HCT116 (cell line): ENCODE measurements around the gene NAA80. TPM values are rescaled to one million over a fixed set of nuclear protein-coding genes. Genes with fewer than 3 reads are reported as not detected.

Experiments
- ATAC-seq: fragments of 200-7000 bp; cut with Tn5 transposase; 2 replicates; pipeline ENCODE4 v1.9.1; 2020; ENCODE audit warnings: mild to moderate bottlenecking, moderate library complexity
- BruUV-seq: library from RNA; stranded (reverse); fragments of 400-500 nt; replicated peaks from 2 replicates; lab custom pipeline; 2021; lab: Mats Ljungman, UMichigan
- CTCF ChIA-PET: fragments of 300-600 bp; sonication (Branson Sonifier 250); formaldehyde crosslinking; loops from one replicate; lab custom pipeline; 2021; ENCODE audit warnings: antibody characterized with exemption; lab: Charles Lee
- POLR2A ChIA-PET: fragments of 300-600, 350-600 bp; sonication (Branson Sonifier 250); formaldehyde crosslinking; loops from one replicate; lab custom pipeline; 2021; ENCODE audit warnings: antibody characterized with exemption; lab: Charles Lee
- RAD21 ChIA-PET, 2 experiments: fragments of 300-600 bp; sonication (Branson Sonifier 250); formaldehyde crosslinking; loops; one replicate each; lab custom pipeline; 2023; ENCODE audit warnings: low total read pairs in 2 of 2; ENCODE audit not compliant: uncharacterized antibody in 2 of 2, unreplicated experiment in 2 of 2, low non-redundant PET in 1 of 2; lab: Charles Lee
- DNase-seq: peaks from one replicate; pipeline ENCODE4 v3.0.0-alpha.2; 2010; ENCODE audit warnings: low read depth, low spot score
- H2AFZ ChIP-seq: fragments of 200-600 bp; shearing (Covaris generic), sonication (generic); 2 replicates; pipeline ENCODE4 v1.6.1; 2017; ENCODE audit warnings: low read depth, mixed run types, mixed read lengths, antibody characterized with exemption, low read length; ENCODE audit not compliant: poor library complexity, severe bottlenecking
- H3K27ac ChIP-seq: 2 replicates; pipeline ENCODE4 v1.5.1; 2012; ENCODE audit warnings: low read depth, low read length
- H3K27me3 ChIP-seq: fragments of 200-600 bp; sonication (generic); 2 replicates; pipeline ENCODE4 v1.6.1; 2016; ENCODE audit warnings: mixed run types, low read length, mixed read lengths; ENCODE audit not compliant: insufficient read depth
- H3K36me3 ChIP-seq, 2 experiments: fragments of 200-500 bp in 1 of 2; fragments of 200-600 bp in 1 of 2; sonication (Bioruptor generic) in 1 of 2; sonication (generic) in 1 of 2; 2 replicates each; pipeline versions ENCODE4 v1.5.1 to v1.6.1; 2014 to 2016; ENCODE audit warnings: low read length in 2 of 2, inconsistent platforms in 1 of 2, mixed read lengths in 1 of 2, mixed run types in 1 of 2; ENCODE audit not compliant: insufficient read depth in 2 of 2, control insufficient read depth in 1 of 2
- H3K4me1 ChIP-seq, 2 experiments: fragments of 200-600 bp in 1 of 2; sonication (generic) in 1 of 2; 2 replicates each; pipeline versions ENCODE4 v1.5.1 to v1.6.1; 2012 to 2017; ENCODE audit warnings: low read length in 2 of 2, inconsistent platforms in 1 of 2, mild to moderate bottlenecking in 1 of 2, mixed read lengths in 1 of 2, mixed run types in 1 of 2, moderate library complexity in 1 of 2; ENCODE audit not compliant: insufficient read depth in 2 of 2, control insufficient read depth in 1 of 2
- H3K4me2 ChIP-seq: fragments of 200-600 bp; sonication (generic); 2 replicates; pipeline ENCODE4 v1.6.1; 2017; ENCODE audit warnings: mixed run types, low read length, mixed read lengths
- H3K4me3 ChIP-seq, 2 experiments: fragments of 200-600 bp in 1 of 2; sonication (generic) in 1 of 2; replicated peaks in 1 of 2; 2 replicates each; pipeline ENCODE4 v1.5.1; 2011 to 2016; ENCODE audit warnings: low read length in 2 of 2, control low read depth in 1 of 2, low read depth in 1 of 2, mild to moderate bottlenecking in 1 of 2, mixed read lengths in 1 of 2, mixed run types in 1 of 2
- H3K79me2 ChIP-seq: fragments of 200-600 bp; sonication (generic); 2 replicates; pipeline ENCODE4 v1.6.1; 2017; ENCODE audit warnings: mild to moderate bottlenecking, mixed run types, low read length, moderate library complexity, mixed read lengths; ENCODE audit not compliant: insufficient read depth
- H3K9ac ChIP-seq: fragments of 200-600 bp; sonication (generic); 2 replicates; pipeline ENCODE4 v1.6.1; 2016; ENCODE audit warnings: low read length, mixed read lengths
- H3K9me2 ChIP-seq: fragments of 200-600 bp; sonication (generic), shearing (Covaris generic); 2 replicates; pipeline ENCODE4 v1.6.1; 2017; ENCODE audit warnings: mixed run types, mild to moderate bottlenecking, moderate library complexity; ENCODE audit not compliant: insufficient read depth
- H3K9me3 ChIP-seq, 2 experiments: fragments of 200-500 bp in 1 of 2; fragments of 200-600 bp in 1 of 2; sonication (Bioruptor generic) in 1 of 2; sonication (generic) in 1 of 2; 2 replicates each; pipeline ENCODE4 v1.6.1; 2014 to 2017; ENCODE audit warnings: low read length in 2 of 2, mixed read lengths in 2 of 2, inconsistent platforms in 1 of 2, low read depth in 1 of 2, mild to moderate bottlenecking in 1 of 2, mixed run types in 1 of 2, moderate library complexity in 1 of 2; ENCODE audit not compliant: control insufficient read depth in 1 of 2, insufficient read depth in 1 of 2
- H4K20me1 ChIP-seq: fragments of 200-600 bp; sonication (generic), shearing (Covaris generic); 2 replicates; pipeline ENCODE4 v1.6.1; 2017; ENCODE audit warnings: mixed run types, mild to moderate bottlenecking, moderate library complexity; ENCODE audit not compliant: insufficient read depth
- CBX3 ChIP-seq: IDR thresholded peaks from 2 replicates; pipeline ENCODE4 v1.6.1; 2012; ENCODE audit warnings: low read depth
- CEBPB ChIP-seq: IDR thresholded peaks from 2 replicates; pipeline ENCODE4 v1.6.1; 2012; ENCODE audit warnings: low read depth
- EGR1 ChIP-seq: IDR thresholded peaks from 2 replicates; pipeline ENCODE4 v1.6.1; 2012; ENCODE audit warnings: low read depth
- ELF1 ChIP-seq: IDR thresholded peaks from 2 replicates; pipeline ENCODE4 v1.6.1; 2012; ENCODE audit warnings: low read depth, borderline replicate concordance
- EZH2 ChIP-seq: fragments of 200-600 bp; sonication (generic); IDR thresholded peaks from 2 replicates; pipeline ENCODE4 v1.6.1; 2017; ENCODE audit warnings: antibody characterized with exemption, mixed run types
- EZH2phosphoT487 ChIP-seq: fragments of 200-600 bp; IDR thresholded peaks from 2 replicates; pipeline ENCODE4 v1.6.1; 2018; ENCODE audit warnings: antibody characterized with exemption, borderline replicate concordance
- FOSL1 ChIP-seq: IDR thresholded peaks from 2 replicates; pipeline ENCODE4 v1.6.1; 2012; ENCODE audit warnings: low read depth
- POLR2AphosphoS5 ChIP-seq: IDR thresholded peaks from 2 replicates; pipeline ENCODE4 v1.6.1; 2011; ENCODE audit warnings: mild to moderate bottlenecking, low read depth, low read length, moderate library complexity
- RAD21 ChIP-seq: IDR thresholded peaks from 2 replicates; pipeline ENCODE4 v1.6.1; 2012; ENCODE audit warnings: low read depth, mild to moderate bottlenecking
- SIN3A ChIP-seq: IDR thresholded peaks from 2 replicates; pipeline ENCODE4 v1.6.1; 2012; ENCODE audit warnings: low read depth
- TCF7L2 ChIP-seq: IDR thresholded peaks from 2 replicates; pipeline ENCODE4 v1.7.0; 2011; ENCODE audit warnings: borderline replicate concordance, inconsistent platforms; ENCODE audit not compliant: insufficient read depth, insufficient read length; ENCODE audit errors: extremely low read depth
- ZNF274 ChIP-seq: fragments of 200-500 bp; sonication (Bioruptor generic); IDR thresholded peaks from 2 replicates; pipeline ENCODE4 v1.6.1; 2014; ENCODE audit warnings: mild to moderate bottlenecking, low read depth, low read length, inconsistent platforms
- intact Hi-C: fragments of 100-400 bp; cut with micrococcal nuclease; formaldehyde crosslinking; loops from 2 replicates; pipeline ENCODE4 v1.10.0; 2022
- total RNA-seq: library from RNA; stranded (reverse); gene quantifications from one replicate; pipeline ENCODE4 v1.2.1, GENCODE V29; 2021; ENCODE audit not compliant: unreplicated experiment
- TF ChIP-seq, protein P1 (sequence below), 3 experiments: fragments of 200-600 bp in 1 of 3; sonication (generic) in 1 of 3; IDR thresholded peaks in 2 of 3; conservative IDR thresholded peaks in 1 of 3; 2 replicates each; pipeline ENCODE4 v1.5.1; 2012 to 2017; ENCODE audit warnings: low read depth in 2 of 3, low read length in 2 of 3, antibody characterized with exemption in 1 of 3, borderline replicate concordance in 1 of 3, control low read depth in 1 of 3, mild to moderate bottlenecking in 1 of 3, mixed read lengths in 1 of 3, mixed run types in 1 of 3, moderate library complexity in 1 of 3; ENCODE audit not compliant: insufficient read depth in 1 of 3
- TF ChIP-seq, protein P2 (sequence below): IDR thresholded peaks from 2 replicates; pipeline ENCODE4 v1.6.1; 2012
- TF ChIP-seq, protein P3 (sequence below): IDR thresholded peaks from 2 replicates; pipeline ENCODE4 v1.6.1; 2012
- TF ChIP-seq, protein P4 (sequence below): IDR thresholded peaks from 2 replicates; pipeline ENCODE4 v1.6.1; 2011; ENCODE audit warnings: mild to moderate bottlenecking, low read length, moderate library complexity; ENCODE audit not compliant: insufficient replicate concordance; ENCODE audit errors: extremely low read depth
- TF ChIP-seq, protein P5 (sequence below): IDR thresholded peaks from 2 replicates; pipeline ENCODE4 v1.6.1; 2012; ENCODE audit warnings: low read depth

The NAA80 gene
- total RNA-seq, 1 experiment from 2014 or later, result 21.3 TPM

DNA sequence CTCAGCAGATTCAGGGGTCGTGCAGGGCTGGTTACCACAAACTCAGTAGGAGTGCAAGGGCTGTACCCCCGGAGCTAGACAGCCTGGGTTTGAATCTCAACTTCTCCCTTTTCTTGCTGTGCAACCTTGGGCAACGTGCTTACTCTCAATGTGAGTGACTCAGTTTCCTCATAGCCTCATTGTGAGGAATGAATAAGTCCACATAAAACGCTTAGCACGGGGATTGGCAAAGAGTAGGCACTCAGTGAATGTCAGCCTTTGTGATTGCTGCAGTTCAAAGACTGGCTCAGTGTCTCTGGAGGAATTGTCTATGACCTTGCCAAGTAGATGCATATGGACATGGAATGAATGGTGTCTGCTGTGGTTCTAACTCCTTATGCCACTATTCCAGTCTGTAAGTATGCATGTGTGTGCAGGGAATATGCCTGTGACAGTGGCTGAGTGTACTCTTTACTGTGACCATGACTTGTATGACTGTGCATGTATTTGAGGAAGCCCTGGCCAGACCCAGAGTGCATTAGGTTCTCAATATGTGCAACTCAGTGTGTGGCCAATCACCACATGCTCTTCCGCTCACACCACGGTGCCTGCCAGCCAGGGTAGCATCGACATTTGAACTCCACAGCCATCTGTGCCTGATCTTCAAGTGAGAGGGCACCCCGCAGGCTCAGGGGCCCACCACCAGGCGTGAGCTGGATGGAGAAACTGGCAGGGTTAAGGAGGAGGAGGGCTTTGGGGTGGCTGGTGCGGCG, 900 bp upstream of the NAA80 start:
- ATAC-seq (no peak), DNase-seq (no peak)
- peaks cover 3% of the 10 kb centered on the region; the same call in 1 of the 2 replicates for H3K79me2 ChIP-seq
- peak overlapping the region; percentile 97 for H3K4me2 ChIP-seq
- no peaks in the 10 kb centered on the region for H3K36me3 ChIP-seq
- ChIA-PET RAD21 (interaction anchor here (0.8 to 1.3 kb wide), 7 partner anchors 17 to 1179 kb away, joined by 3 to 5 read pairs (median 4); no protein-coding TSS in a partner anchor), CTCF (interaction anchor here (0.9 to 1.4 kb wide), 8 partner anchors 17 to 72 kb away, joined by 3 to 9 read pairs (median 5); partner anchors contain the start of gene TUSC2), POLR2A (interaction anchor here (0.6 to 2.0 kb wide), 11 partner anchors 8 to 105 kb away, joined by 3 to 12 read pairs (median 5); partner anchors contain the start of genes GNAI2, IFRD2, RASSF1 and TUSC2)
- H3K27ac ChIP-seq, result peak overlapping the region; percentile 73
- peak overlapping the region; percentile 48 to 92 for H3K4me3 ChIP-seq
- H3K9me2 ChIP-seq, result no peaks in the 10 kb centered on the region
- BruUV-seq, result TSS peak; percentile 92
- H4K20me1 ChIP-seq, result no peaks in the 10 kb centered on the region
- H3K9me3 ChIP-seq, result no peaks in the 10 kb centered on the region
- no peak overlapping the region for H2AFZ ChIP-seq
- H3K4me1 ChIP-seq, result peaks cover 21 to 53% of the 10 kb centered on the region in 2 experiments
- peak overlapping the region; percentile 72 for H3K9ac ChIP-seq
- intact Hi-C loops, result no loop called here
- H3K27me3 ChIP-seq, result no peaks in the 10 kb centered on the region
- TF ChIP-seq TCF7L2, result no peak
- TF ChIP-seq, protein P1, sequence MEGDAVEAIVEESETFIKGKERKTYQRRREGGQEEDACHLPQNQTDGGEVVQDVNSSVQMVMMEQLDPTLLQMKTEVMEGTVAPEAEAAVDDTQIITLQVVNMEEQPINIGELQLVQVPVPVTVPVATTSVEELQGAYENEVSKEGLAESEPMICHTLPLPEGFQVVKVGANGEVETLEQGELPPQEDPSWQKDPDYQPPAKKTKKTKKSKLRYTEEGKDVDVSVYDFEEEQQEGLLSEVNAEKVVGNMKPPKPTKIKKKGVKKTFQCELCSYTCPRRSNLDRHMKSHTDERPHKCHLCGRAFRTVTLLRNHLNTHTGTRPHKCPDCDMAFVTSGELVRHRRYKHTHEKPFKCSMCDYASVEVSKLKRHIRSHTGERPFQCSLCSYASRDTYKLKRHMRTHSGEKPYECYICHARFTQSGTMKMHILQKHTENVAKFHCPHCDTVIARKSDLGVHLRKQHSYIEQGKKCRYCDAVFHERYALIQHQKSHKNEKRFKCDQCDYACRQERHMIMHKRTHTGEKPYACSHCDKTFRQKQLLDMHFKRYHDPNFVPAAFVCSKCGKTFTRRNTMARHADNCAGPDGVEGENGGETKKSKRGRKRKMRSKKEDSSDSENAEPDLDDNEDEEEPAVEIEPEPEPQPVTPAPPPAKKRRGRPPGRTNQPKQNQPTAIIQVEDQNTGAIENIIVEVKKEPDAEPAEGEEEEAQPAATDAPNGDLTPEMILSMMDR (IDR thresholded peaks at IDR 0.05 in 2 of 3, conservative IDR thresholded peaks at IDR 0.05 in 1 of 3; ENCODE audit: borderline replicate concordance in 1 of 3, insufficient read depth in 1 of 3, low read depth in 2 of 3, low read length in 2 of 3), result no peak
- no peak for TF ChIP-seq SIN3A
- TF ChIP-seq, protein P2, sequence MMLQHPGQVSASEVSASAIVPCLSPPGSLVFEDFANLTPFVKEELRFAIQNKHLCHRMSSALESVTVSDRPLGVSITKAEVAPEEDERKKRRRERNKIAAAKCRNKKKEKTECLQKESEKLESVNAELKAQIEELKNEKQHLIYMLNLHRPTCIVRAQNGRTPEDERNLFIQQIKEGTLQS, result no peak
- TF ChIP-seq CEBPB, result no peak
- TF ChIP-seq, protein P3, sequence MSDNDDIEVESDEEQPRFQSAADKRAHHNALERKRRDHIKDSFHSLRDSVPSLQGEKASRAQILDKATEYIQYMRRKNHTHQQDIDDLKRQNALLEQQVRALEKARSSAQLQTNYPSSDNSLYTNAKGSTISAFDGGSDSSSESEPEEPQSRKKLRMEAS, result no peak
- TF ChIP-seq, protein P4, sequence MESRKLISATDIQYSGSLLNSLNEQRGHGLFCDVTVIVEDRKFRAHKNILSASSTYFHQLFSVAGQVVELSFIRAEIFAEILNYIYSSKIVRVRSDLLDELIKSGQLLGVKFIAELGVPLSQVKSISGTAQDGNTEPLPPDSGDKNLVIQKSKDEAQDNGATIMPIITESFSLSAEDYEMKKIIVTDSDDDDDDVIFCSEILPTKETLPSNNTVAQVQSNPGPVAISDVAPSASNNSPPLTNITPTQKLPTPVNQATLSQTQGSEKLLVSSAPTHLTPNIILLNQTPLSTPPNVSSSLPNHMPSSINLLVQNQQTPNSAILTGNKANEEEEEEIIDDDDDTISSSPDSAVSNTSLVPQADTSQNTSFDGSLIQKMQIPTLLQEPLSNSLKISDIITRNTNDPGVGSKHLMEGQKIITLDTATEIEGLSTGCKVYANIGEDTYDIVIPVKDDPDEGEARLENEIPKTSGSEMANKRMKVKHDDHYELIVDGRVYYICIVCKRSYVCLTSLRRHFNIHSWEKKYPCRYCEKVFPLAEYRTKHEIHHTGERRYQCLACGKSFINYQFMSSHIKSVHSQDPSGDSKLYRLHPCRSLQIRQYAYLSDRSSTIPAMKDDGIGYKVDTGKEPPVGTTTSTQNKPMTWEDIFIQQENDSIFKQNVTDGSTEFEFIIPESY, result no peak
- no peak for TF ChIP-seq RAD21
- TF ChIP-seq POLR2AphosphoS5, result no peak
- no peak for TF ChIP-seq ZNF274
- no peak for TF ChIP-seq EZH2phosphoT487
- no peak for TF ChIP-seq FOSL1
- no peak for TF ChIP-seq EZH2
- TF ChIP-seq, protein P5, sequence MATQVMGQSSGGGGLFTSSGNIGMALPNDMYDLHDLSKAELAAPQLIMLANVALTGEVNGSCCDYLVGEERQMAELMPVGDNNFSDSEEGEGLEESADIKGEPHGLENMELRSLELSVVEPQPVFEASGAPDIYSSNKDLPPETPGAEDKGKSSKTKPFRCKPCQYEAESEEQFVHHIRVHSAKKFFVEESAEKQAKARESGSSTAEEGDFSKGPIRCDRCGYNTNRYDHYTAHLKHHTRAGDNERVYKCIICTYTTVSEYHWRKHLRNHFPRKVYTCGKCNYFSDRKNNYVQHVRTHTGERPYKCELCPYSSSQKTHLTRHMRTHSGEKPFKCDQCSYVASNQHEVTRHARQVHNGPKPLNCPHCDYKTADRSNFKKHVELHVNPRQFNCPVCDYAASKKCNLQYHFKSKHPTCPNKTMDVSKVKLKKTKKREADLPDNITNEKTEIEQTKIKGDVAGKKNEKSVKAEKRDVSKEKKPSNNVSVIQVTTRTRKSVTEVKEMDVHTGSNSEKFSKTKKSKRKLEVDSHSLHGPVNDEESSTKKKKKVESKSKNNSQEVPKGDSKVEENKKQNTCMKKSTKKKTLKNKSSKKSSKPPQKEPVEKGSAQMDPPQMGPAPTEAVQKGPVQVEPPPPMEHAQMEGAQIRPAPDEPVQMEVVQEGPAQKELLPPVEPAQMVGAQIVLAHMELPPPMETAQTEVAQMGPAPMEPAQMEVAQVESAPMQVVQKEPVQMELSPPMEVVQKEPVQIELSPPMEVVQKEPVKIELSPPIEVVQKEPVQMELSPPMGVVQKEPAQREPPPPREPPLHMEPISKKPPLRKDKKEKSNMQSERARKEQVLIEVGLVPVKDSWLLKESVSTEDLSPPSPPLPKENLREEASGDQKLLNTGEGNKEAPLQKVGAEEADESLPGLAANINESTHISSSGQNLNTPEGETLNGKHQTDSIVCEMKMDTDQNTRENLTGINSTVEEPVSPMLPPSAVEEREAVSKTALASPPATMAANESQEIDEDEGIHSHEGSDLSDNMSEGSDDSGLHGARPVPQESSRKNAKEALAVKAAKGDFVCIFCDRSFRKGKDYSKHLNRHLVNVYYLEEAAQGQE, result no peak
- no peak for TF ChIP-seq ELF1
- no peak for TF ChIP-seq CBX3
- TF ChIP-seq EGR1, result no peak
